ENCODE data around the gene CNOT2.
"Not testable (repeated sequence)": the region's sequence is repeated elsewhere in the genome, so short reads cannot be mapped to it uniquely, and the experiment has no call there.

CNOT2 gene

GRCh38 chr12:70252832-70253231, 9.6 kb downstream of the CNOT2 start:
- no peak for DNase-seq

GRCh38 chr12:70254225-70254624, 11.0 kb downstream of the CNOT2 start:
- DNase-seq: no peak

- DNase-seq: no peak
Observed at GRCh38 chr12:70254846-70255245, 11.6 kb downstream of the CNOT2 start.

GRCh38 chr12:70255311-70255710, 12.1 kb downstream of the CNOT2 start:
- DNase-seq: no peak

GRCh38 chr12:70258605-70259403, 15.6 kb downstream of the CNOT2 start:
- no peak for DNase-seq

GRCh38 chr12:70260646-70261045, 17.4 kb downstream of the CNOT2 start:
- DNase-seq: no peak

GRCh38 chr12:70264067-70264867, 21.0 kb downstream of the CNOT2 start:
- DNase-seq: no peak

- DNase-seq: no peak
Observed at GRCh38 chr12:70265132-70265531, 21.9 kb downstream of the CNOT2 start.

GRCh38 chr12:70267550-70267949, 24.3 kb downstream of the CNOT2 start:
- DNase-seq: peak; percentile 6

- peak; percentile 2 for DNase-seq
Observed at GRCh38 chr12:70268972-70269371, 25.7 kb downstream of the CNOT2 start.

GRCh38 chr12:70270108-70270507, 26.9 kb downstream of the CNOT2 start:
- no peak for DNase-seq

GRCh38 chr12:70271025-70271424, 27.8 kb downstream of the CNOT2 start:
- DNase-seq: no peak

GRCh38 chr12:70272510-70272909, 29.3 kb downstream of the CNOT2 start:
- DNase-seq: no peak

GRCh38 chr12:70275045-70275444, 31.8 kb downstream of the CNOT2 start:
- no peak for DNase-seq

- DNase-seq: no peak
Observed at GRCh38 chr12:70277973-70278372, 34.7 kb downstream of the CNOT2 start.

- DNase-seq: no peak
Observed at GRCh38 chr12:70278945-70279344, 35.7 kb downstream of the CNOT2 start.

- DNase-seq: no peak
Observed at GRCh38 chr12:70283232-70283631, 40.0 kb downstream of the CNOT2 start.

- no peak for DNase-seq
Observed at GRCh38 chr12:70288817-70289216, 45.6 kb downstream of the CNOT2 start.

- DNase-seq: no peak
Observed at GRCh38 chr12:70290116-70290515, 46.9 kb downstream of the CNOT2 start.

- no peak for DNase-seq
Observed at GRCh38 chr12:70292017-70292776, 49.0 kb downstream of the CNOT2 start.

GRCh38 chr12:70304684-70305555, 61.7 kb downstream of the CNOT2 start:
- not testable (repeated sequence) for DNase-seq

GRCh38 chr12:70305794-70306193, 62.6 kb downstream of the CNOT2 start:
- no peak for DNase-seq
